ENCODE results near the gene PACSIN2. TPM values are rescaled to one million over a fixed set of nuclear protein-coding genes. Genes with fewer than 3 reads are reported as not detected.

Gene PACSIN2
- total and polyA plus RNA-seq, 2 of the 13 experiments (the other 11 are each of a cell fraction or from before 2014, with no cell fraction given), result 54.1 to 68.8 TPM

DNA sequence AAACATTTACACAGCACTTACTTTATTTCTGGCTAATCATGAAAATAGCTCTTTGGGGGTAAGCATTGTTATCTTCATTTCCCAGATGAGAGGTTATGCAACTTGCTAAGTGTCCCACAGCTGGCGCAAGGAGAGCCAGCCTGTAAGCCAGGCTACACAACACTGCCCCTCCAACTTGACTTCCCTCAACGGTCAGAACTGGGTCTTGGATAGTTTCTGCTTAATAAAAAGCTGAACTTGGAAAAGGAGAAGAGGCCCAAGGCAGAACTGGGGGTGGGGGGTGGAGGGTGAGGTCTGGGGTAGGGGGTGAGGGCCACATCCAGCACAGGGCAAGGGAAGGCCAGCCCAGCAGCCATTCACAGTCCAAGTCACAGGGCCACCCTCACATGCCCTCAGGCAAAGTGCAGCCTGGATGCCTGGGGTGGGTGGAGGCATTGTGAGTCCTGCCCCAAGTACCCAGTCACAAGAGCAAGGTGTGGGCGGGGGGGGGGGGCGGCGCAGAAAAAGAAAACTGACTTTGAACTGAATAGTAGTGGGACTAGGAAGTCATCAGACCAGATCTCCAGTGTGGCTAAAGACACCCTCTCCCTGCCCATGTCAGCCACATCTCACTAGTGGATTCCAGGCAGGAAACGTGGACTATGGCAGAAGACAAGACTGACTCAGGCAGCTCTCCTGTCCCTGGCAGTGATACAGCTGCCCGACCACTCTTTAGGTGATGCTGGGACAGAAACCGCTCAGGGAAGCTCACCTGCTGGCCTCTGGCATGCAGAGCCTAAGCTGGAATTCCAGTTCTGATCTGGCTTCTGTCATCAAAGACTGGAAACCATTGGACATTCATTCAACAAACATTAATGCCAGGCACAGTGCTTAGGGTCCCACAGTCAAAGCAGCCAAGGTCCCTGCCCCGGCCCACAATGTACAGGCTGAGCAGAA is 52.4 kb downstream of the PACSIN2 start (continued):
- TF ChIP-seq TFAP4 (IDR thresholded peaks at IDR 0.05; ENCODE audit: borderline replicate concordance, low read depth) (peak; percentile 49; the same call in 1 of the 2 replicates), RBM22 (optimal IDR thresholded peaks at IDR 0.05; ENCODE audit: low read length) (peak; percentile 6), SOX13 (IDR thresholded peaks at IDR 0.05) (no peak), SOX13 (CRISPR knock-in tag; conservative IDR thresholded peaks at IDR 0.05 in 1 of 2, IDR thresholded peaks at IDR 0.05 in 1 of 2) (peak in 1 of 2 experiments; percentile 67; a peak in 2 of 4 replicates), CEBPG (CRISPR knock-in tag; IDR thresholded peaks at IDR 0.05) (peak; percentile 38; the same call in 1 of the 2 replicates), SP4 (CRISPR knock-in tag; IDR thresholded peaks at IDR 0.05) (no peak), NCOA2 (CRISPR knock-in tag; IDR thresholded peaks at IDR 0.05) (peak; percentile 37; the same call in 1 of the 2 replicates), POLR2AphosphoS2 (IDR thresholded peaks at IDR 0.05; ENCODE audit: low read depth, low read length) (no peak)
- TF ChIP-seq, protein P1, sequence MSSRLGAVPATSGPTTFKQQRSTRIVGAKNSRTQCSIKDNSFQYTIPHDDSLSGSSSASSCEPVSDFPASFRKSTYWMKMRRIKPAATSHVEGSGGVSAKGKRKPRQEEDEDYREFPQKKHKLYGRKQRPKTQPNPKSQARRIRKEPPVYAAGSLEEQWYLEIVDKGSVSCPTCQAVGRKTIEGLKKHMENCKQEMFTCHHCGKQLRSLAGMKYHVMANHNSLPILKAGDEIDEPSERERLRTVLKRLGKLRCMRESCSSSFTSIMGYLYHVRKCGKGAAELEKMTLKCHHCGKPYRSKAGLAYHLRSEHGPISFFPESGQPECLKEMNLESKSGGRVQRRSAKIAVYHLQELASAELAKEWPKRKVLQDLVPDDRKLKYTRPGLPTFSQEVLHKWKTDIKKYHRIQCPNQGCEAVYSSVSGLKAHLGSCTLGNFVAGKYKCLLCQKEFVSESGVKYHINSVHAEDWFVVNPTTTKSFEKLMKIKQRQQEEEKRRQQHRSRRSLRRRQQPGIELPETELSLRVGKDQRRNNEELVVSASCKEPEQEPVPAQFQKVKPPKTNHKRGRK (CRISPR knock-in tag; IDR thresholded peaks at IDR 0.05), result no peak
- TF ChIP-seq, protein P2, sequence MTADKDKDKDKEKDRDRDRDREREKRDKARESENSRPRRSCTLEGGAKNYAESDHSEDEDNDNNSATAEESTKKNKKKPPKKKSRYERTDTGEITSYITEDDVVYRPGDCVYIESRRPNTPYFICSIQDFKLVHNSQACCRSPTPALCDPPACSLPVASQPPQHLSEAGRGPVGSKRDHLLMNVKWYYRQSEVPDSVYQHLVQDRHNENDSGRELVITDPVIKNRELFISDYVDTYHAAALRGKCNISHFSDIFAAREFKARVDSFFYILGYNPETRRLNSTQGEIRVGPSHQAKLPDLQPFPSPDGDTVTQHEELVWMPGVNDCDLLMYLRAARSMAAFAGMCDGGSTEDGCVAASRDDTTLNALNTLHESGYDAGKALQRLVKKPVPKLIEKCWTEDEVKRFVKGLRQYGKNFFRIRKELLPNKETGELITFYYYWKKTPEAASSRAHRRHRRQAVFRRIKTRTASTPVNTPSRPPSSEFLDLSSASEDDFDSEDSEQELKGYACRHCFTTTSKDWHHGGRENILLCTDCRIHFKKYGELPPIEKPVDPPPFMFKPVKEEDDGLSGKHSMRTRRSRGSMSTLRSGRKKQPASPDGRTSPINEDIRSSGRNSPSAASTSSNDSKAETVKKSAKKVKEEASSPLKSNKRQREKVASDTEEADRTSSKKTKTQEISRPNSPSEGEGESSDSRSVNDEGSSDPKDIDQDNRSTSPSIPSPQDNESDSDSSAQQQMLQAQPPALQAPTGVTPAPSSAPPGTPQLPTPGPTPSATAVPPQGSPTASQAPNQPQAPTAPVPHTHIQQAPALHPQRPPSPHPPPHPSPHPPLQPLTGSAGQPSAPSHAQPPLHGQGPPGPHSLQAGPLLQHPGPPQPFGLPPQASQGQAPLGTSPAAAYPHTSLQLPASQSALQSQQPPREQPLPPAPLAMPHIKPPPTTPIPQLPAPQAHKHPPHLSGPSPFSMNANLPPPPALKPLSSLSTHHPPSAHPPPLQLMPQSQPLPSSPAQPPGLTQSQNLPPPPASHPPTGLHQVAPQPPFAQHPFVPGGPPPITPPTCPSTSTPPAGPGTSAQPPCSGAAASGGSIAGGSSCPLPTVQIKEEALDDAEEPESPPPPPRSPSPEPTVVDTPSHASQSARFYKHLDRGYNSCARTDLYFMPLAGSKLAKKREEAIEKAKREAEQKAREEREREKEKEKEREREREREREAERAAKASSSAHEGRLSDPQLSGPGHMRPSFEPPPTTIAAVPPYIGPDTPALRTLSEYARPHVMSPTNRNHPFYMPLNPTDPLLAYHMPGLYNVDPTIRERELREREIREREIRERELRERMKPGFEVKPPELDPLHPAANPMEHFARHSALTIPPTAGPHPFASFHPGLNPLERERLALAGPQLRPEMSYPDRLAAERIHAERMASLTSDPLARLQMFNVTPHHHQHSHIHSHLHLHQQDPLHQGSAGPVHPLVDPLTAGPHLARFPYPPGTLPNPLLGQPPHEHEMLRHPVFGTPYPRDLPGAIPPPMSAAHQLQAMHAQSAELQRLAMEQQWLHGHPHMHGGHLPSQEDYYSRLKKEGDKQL (CRISPR knock-in tag; IDR thresholded peaks at IDR 0.05; ENCODE audit: low read depth), result no peak
- TF ChIP-seq, protein P3, sequence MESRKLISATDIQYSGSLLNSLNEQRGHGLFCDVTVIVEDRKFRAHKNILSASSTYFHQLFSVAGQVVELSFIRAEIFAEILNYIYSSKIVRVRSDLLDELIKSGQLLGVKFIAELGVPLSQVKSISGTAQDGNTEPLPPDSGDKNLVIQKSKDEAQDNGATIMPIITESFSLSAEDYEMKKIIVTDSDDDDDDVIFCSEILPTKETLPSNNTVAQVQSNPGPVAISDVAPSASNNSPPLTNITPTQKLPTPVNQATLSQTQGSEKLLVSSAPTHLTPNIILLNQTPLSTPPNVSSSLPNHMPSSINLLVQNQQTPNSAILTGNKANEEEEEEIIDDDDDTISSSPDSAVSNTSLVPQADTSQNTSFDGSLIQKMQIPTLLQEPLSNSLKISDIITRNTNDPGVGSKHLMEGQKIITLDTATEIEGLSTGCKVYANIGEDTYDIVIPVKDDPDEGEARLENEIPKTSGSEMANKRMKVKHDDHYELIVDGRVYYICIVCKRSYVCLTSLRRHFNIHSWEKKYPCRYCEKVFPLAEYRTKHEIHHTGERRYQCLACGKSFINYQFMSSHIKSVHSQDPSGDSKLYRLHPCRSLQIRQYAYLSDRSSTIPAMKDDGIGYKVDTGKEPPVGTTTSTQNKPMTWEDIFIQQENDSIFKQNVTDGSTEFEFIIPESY (CRISPR knock-in tag; IDR thresholded peaks at IDR 0.05), result peak; percentile 13; the same call in 1 of the 2 replicates
